ENCODE results near the gene UBQLNL.

The UBQLNL gene

DNA sequence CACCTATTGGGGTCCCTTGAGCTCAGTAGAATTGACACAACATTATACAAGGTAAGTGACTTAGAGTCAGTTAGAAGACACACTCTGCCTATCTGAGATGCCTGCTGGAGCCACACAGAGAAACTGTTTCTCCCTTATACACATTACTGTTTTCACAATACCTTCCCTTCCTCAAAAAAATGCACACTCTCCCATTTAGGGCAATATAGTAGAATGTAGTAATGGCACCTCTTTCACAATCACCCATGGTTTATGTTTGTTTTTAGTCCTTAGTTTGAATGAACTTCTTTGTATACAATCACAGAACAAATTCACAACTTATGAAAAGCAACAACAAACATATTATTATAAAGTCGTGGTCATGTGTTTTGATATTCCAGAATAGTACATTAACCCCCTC, 17.5 kb upstream of the UBQLNL start:
- no peak for DNase-seq (ENCODE audit: extremely low spot score)
- ChIA-PET POLR2A (no interaction called here), CTCF (interaction anchor here (1.0 to 1.5 kb wide), 3 partner anchors 12 to 19 kb away, joined by 3 to 4 read pairs (median 4); no protein-coding TSS in a partner anchor)
- TF ChIP-seq, protein P1, sequence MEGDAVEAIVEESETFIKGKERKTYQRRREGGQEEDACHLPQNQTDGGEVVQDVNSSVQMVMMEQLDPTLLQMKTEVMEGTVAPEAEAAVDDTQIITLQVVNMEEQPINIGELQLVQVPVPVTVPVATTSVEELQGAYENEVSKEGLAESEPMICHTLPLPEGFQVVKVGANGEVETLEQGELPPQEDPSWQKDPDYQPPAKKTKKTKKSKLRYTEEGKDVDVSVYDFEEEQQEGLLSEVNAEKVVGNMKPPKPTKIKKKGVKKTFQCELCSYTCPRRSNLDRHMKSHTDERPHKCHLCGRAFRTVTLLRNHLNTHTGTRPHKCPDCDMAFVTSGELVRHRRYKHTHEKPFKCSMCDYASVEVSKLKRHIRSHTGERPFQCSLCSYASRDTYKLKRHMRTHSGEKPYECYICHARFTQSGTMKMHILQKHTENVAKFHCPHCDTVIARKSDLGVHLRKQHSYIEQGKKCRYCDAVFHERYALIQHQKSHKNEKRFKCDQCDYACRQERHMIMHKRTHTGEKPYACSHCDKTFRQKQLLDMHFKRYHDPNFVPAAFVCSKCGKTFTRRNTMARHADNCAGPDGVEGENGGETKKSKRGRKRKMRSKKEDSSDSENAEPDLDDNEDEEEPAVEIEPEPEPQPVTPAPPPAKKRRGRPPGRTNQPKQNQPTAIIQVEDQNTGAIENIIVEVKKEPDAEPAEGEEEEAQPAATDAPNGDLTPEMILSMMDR (IDR thresholded peaks at IDR 0.05; ENCODE audit: control extremely low read depth, extremely low read depth, low read depth, missing control alignments) = no peak

DNA sequence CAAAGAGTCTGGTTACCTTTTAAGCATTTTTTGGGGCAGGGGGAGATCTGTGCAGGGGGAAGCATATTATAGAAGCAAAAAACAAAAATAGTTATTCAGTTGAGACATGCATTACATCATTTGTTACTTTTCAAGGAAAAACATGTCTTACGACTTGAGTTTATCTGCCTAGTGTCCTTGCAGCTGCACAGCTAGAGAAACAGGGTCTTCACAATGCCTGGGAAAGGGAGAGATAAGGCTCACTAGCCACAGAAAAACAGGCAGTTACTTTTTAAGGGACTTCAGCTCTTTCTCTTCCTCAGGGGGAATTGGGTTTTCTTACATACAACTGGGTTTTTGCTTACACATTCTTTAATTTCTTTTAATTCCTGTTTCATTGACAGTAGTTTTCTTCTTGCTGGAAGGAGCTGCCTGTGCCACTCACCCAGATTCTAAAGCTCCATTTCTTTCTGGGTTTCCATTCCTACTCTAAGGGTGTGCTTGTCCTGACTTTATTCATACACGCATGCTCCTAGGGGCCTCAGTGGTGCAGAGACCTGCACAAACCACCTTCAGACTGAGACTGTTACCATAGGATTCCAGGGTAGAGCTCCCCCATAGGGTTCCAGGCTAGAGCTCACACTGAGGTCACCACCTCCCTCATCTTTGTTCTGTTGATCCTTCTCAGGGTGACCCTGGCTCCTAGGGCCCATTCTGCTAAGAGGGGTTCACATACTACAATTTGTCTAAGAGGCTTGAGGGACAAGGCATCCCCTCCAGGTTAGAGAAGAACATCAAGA, 14.7 kb upstream of the UBQLNL start:
- POLR2A ChIA-PET = no interaction called here
- TF ChIP-seq, protein P1 (IDR thresholded peaks at IDR 0.05; ENCODE audit: control extremely low read depth, extremely low read depth, low read depth, missing control alignments) = no peak
- DNase-seq (ENCODE audit: extremely low spot score) = no peak
- CTCF ChIA-PET = no interaction called here

DNA sequence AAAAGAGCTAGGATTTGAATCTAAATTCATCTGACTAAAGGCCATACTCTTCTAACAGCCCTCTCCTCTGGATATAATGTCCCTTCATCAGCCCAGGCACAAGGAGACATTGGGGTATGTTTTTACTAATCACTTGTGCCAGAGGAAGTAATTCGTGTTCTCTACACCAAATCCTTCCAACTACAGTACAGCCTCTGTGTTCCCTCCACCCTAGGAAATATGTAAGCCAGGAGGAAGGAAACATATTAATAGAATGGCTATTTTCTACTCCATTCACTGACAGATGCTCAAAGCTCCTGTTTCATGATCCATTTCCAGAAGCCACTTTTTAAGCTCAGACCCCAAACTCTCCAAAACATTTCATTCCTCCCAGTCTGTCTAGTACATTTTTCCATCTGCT, 12.0 kb upstream of the UBQLNL start:
- CTCF ChIA-PET = interaction anchor here (1.3 kb wide), 1 partner anchor 13 kb away, joined by 5 read pairs; no protein-coding TSS in a partner anchor
- TF ChIP-seq, protein P1 (IDR thresholded peaks at IDR 0.05; ENCODE audit: control extremely low read depth, extremely low read depth, low read depth, missing control alignments) = no peak
- DNase-seq (ENCODE audit: extremely low spot score) = no peak
- POLR2A ChIA-PET = no interaction called here

DNA sequence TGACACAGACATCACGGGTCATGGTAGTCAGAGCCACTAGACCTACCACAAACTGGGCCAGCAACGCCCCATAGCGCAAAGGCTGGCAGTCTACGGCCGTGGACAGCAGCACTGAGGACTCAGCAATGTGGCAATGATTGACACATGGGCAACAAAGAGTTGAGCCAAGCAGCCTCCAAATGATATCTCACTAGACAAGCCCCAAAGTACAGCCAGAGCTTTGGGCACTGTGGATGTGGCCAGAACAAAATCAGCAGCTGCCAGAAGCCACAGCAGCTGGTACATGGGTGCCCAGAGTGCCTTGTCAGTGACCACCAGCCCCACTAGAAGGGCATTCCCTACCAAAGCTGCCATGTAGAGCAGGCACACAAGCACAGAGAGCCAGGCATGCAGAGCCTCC, 11.2 kb upstream of the UBQLNL start:
- ChIA-PET CTCF (interaction anchor here (1.5 to 1.7 kb wide), 2 partner anchors 7 to 13 kb away, joined by 4 to 5 read pairs; no protein-coding TSS in a partner anchor), POLR2A (no interaction called here)
- no peak for DNase-seq (ENCODE audit: extremely low spot score)
- TF ChIP-seq, protein P1 (IDR thresholded peaks at IDR 0.05; ENCODE audit: control extremely low read depth, extremely low read depth, low read depth, missing control alignments) = no peak

DNA sequence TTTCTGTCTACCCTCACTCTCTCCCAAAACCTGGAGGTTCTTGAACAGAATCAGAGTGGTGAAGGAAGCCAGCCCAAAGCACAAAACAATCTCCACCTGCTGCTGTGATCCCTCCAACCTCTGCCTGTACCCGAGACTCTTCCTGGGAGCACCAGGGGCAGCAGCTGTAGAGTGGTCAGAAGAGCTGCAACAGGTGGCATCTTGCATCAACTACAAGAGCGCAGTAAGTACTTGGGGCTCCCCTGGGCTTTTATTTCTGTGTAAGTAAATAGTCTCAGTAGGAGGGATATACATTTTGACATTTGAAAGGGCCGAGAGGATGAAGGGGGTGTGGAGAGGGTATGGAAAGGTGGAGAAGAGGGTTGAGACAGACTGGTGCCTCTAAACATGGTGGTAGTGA, 8.3 kb upstream of the UBQLNL start:
- ChIA-PET CTCF (no interaction called here), POLR2A (no interaction called here)
- TF ChIP-seq, protein P1 (IDR thresholded peaks at IDR 0.05; ENCODE audit: control extremely low read depth, extremely low read depth, low read depth, missing control alignments) = no peak
- DNase-seq (ENCODE audit: extremely low spot score) = no peak

DNA sequence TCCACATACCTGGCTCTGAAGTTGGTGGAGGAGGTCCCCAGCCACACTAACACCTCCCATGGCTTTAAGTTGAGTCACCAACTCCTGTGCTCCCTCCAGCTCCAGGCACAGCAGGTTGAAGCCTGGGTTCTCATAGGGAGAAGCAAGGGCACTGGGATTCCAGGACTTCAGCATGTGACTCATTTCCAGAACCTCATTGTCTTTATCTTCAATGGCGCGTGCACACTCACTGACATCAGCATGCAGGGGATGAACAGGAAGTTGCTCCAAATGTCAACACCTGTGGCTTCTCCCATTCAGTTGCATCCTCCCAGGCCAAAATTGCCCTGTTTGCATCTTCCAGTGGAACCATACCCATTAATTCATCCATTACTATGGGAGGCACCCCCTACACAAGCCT, 5.8 kb upstream of the UBQLNL start:
- POLR2A ChIA-PET = no interaction called here
- TF ChIP-seq, protein P1 (IDR thresholded peaks at IDR 0.05; ENCODE audit: control extremely low read depth, extremely low read depth, low read depth, missing control alignments) = no peak
- DNase-seq (ENCODE audit: extremely low spot score) = no peak
- CTCF ChIA-PET = no interaction called here
